Endothelial cell of umbilical vein (primary cell): ENCODE results near the gene MT1F. TPM values are rescaled to one million over a fixed set of nuclear protein-coding genes. Genes with fewer than 3 reads are reported as not detected.

ENCODE experiments used
- Bru-seq: library from RNA; stranded (reverse); fragments of 400-500 nt; gene quantifications from one replicate; lab custom pipeline; 2021; lab: Mats Ljungman, UMichigan
- BruChase-seq, 2 experiments: library from RNA; stranded (reverse); fragments of 400-500 nt; gene quantifications; one replicate each; lab custom pipeline; 2021; lab: Mats Ljungman, UMichigan
- BruUV-seq: library from RNA; stranded (reverse); fragments of 400-500 nt; replicated peaks from 2 replicates; lab custom pipeline; 2021; lab: Mats Ljungman, UMichigan
- CTCF ChIA-PET: fragments of 300-600, 350-600 bp; sonication (Branson Sonifier 250); formaldehyde crosslinking; loops from one replicate; lab custom pipeline; 2021; ENCODE audit warnings: antibody characterized with exemption, inconsistent platforms; lab: Charles Lee
- POLR2A ChIA-PET: fragments of 300-600, 350-600 bp; sonication (Branson Sonifier 250); formaldehyde crosslinking; loops from one replicate; lab custom pipeline; 2021; ENCODE audit warnings: antibody characterized with exemption, inconsistent platforms; lab: Charles Lee
- DNase-seq: peaks from one replicate; pipeline ENCODE4 v3.0.0-alpha.2; 2011; ENCODE audit warnings: low read depth, low spot score
- FAIRE-seq: peaks from 2 replicates; lab custom pipeline; 2011; peaks lifted over from hg19 to GRCh38; lab: Jason Lieb, UNC
- H2AFZ ChIP-seq: 2 replicates; pipeline ENCODE4 v1.6.0; 2012; ENCODE audit warnings: low read depth, low read length, control low read depth, inconsistent platforms
- H3K27ac ChIP-seq: 2 replicates; pipeline ENCODE4 v1.5.1; 2011; ENCODE audit warnings: low read depth, mild to moderate bottlenecking, control low read depth, low read length, moderate library complexity; ENCODE audit not compliant: insufficient read depth
- H3K27me3 ChIP-seq, 2 experiments: 2 replicates each; pipeline versions ENCODE4 v1.6.0 to v1.6.1; 2011; ENCODE audit warnings: low read length in 2 of 2, mixed read lengths in 1 of 2; ENCODE audit not compliant: control insufficient read depth in 2 of 2, insufficient read depth in 2 of 2
- H3K36me3 ChIP-seq, 2 experiments: 2 replicates in 1 of 2; 3 replicates in 1 of 2; pipeline ENCODE4 v1.5.1; 2011; ENCODE audit warnings: low read length in 2 of 2, mild to moderate bottlenecking in 1 of 2, moderate library complexity in 1 of 2; ENCODE audit not compliant: control insufficient read depth in 2 of 2, insufficient read depth in 2 of 2; ENCODE audit errors: extremely low read depth in 1 of 2
- H3K4me1 ChIP-seq: 3 replicates; pipeline ENCODE4 v1.5.1; 2011; ENCODE audit warnings: mild to moderate bottlenecking, low read length; ENCODE audit not compliant: control insufficient read depth, insufficient read depth; ENCODE audit errors: extremely low read depth
- H3K4me2 ChIP-seq: 2 replicates; pipeline ENCODE4 v1.6.1; 2011; ENCODE audit warnings: low read length, control low read depth, mixed read lengths; ENCODE audit not compliant: insufficient read depth
- H3K4me3 ChIP-seq, 3 experiments: fragments of 200-600 bp in 1 of 3; sonication (generic), shearing (Covaris generic) in 1 of 3; replicated peaks in 1 of 3; 2 replicates each; pipeline ENCODE4 v1.5.1; 2011 to 2016; ENCODE audit warnings: control low read depth in 3 of 3, low read length in 3 of 3, mild to moderate bottlenecking in 2 of 3, inconsistent platforms in 1 of 3, low read depth in 1 of 3, moderate library complexity in 1 of 3; ENCODE audit not compliant: insufficient read depth in 1 of 3
- H3K79me2 ChIP-seq: 2 replicates; pipeline ENCODE4 v1.6.0; 2012; ENCODE audit warnings: low read length, inconsistent platforms; ENCODE audit not compliant: control insufficient read depth, insufficient read depth
- H3K9ac ChIP-seq: replicated peaks from 2 replicates; pipeline ENCODE3; 2011; ENCODE audit warnings: low read length, control low read depth; ENCODE audit not compliant: insufficient read depth; ENCODE audit errors: extremely low read depth
- H3K9me1 ChIP-seq: replicated peaks from 3 replicates; pipeline ENCODE4 v1.6.0; 2011; ENCODE audit warnings: mild to moderate bottlenecking, low read length; ENCODE audit not compliant: control insufficient read depth, insufficient read depth; ENCODE audit errors: extremely low read depth
- H3K9me3 ChIP-seq: replicated peaks from 2 replicates; pipeline ENCODE4 v1.5.1; 2012; ENCODE audit warnings: low read length, inconsistent platforms; ENCODE audit not compliant: control insufficient read depth, insufficient read depth
- H4K20me1 ChIP-seq: replicated peaks from 2 replicates; pipeline ENCODE3; 2011; ENCODE audit warnings: mild to moderate bottlenecking, low read length; ENCODE audit not compliant: control insufficient read depth, insufficient read depth; ENCODE audit errors: extremely low read depth
- EZH2 ChIP-seq: IDR thresholded peaks from 2 replicates; pipeline ENCODE4 v1.6.1; 2012; ENCODE audit warnings: borderline replicate concordance, low read depth, mild to moderate bottlenecking, moderate library complexity, low read length, inconsistent platforms; ENCODE audit not compliant: severe bottlenecking
- FOS ChIP-seq: IDR thresholded peaks from 2 replicates; pipeline ENCODE4 v1.6.1; 2011; ENCODE audit warnings: mild to moderate bottlenecking, low read length, moderate library complexity, borderline replicate concordance; ENCODE audit not compliant: insufficient read depth
- GATA2 ChIP-seq: IDR thresholded peaks from 2 replicates; pipeline ENCODE4 v1.7.0; 2011; ENCODE audit warnings: low read depth, mild to moderate bottlenecking, moderate library complexity, mixed read lengths, low read length; ENCODE audit not compliant: insufficient read length, insufficient read depth
- JUN ChIP-seq: IDR thresholded peaks from 2 replicates; pipeline ENCODE4 v1.6.1; 2011; ENCODE audit warnings: borderline replicate concordance, low read depth; ENCODE audit not compliant: insufficient read length, insufficient read depth
- MYC ChIP-seq: IDR thresholded peaks from one replicate; pipeline ENCODE4 v1.6.1; 2011; ENCODE audit warnings: mild to moderate bottlenecking, low read depth, low read length
- POLR2A ChIP-seq: IDR thresholded peaks from 2 replicates; pipeline ENCODE4 v1.6.1; 2012; ENCODE audit warnings: low read depth, mild to moderate bottlenecking, control low read depth, low read length
- POLR2AphosphoS5 ChIP-seq: IDR thresholded peaks from 2 replicates; pipeline ENCODE4 v1.6.1; 2012; ENCODE audit warnings: low read depth, mild to moderate bottlenecking, control low read depth, low read length, moderate library complexity; ENCODE audit not compliant: insufficient read depth
- dilution Hi-C: fragments of 300-500 bp; cut with MboI; formaldehyde crosslinking; loops from one replicate; pipeline ENCODE4 v1.15.0; 2019; ENCODE audit warnings: low sequenced_read_pairs; ENCODE audit not compliant: extremely low pct_ligation_motif_present
- intact Hi-C: fragments of 100-400 bp; cut with micrococcal nuclease; formaldehyde crosslinking; loops from one replicate; pipeline ENCODE4 v1.10.0; 2022
- long read RNA-seq: library from polyadenylated mRNA; stranded (forward); transcript quantifications from one replicate; pipeline ENCODE4 v2.0.0, GENCODE V29; 2021
- polyA minus RNA-seq, 3 experiments: library from RNA; depleted of rRNA, polyadenylated mRNA; stranded (reverse); fragments of >200 nt; gene quantifications; 1 replicate in 1 of 3; 2 replicates in 2 of 3; pipeline ENCODE4 v1.2.3, GENCODE V29; 2011
- polyA plus RNA-seq, 4 experiments: library from polyadenylated mRNA; depleted of rRNA in 3 of 4; stranded (reverse) in 3 of 4; unstranded in 1 of 4; fragments of >200 nt; gene quantifications; 2 replicates each; pipeline versions ENCODE4 v1.2.1 to v1.2.3, GENCODE V29; 2011 to 2012; ENCODE audit warnings: missing spikeins in 1 of 4
- total RNA-seq: library from RNA; stranded (reverse); gene quantifications from 2 replicates; pipeline ENCODE4 v1.2.3, GENCODE V29; 2021
- TF ChIP-seq, protein P1 (sequence below): IDR thresholded peaks from 2 replicates; pipeline ENCODE4 v1.6.1; 2011; ENCODE audit not compliant: insufficient read depth, insufficient read length
- TF ChIP-seq, protein P2 (sequence below), 2 donors: IDR thresholded peaks; 1 replicate in 1 of 2; 2 replicates in 1 of 2; pipeline ENCODE4 v1.5.1; 2011; ENCODE audit warnings: low read length in 2 of 2, mild to moderate bottlenecking in 2 of 2, moderate library complexity in 2 of 2, control low read depth in 1 of 2, inconsistent platforms in 1 of 2, low read depth in 1 of 2; ENCODE audit not compliant: insufficient read depth in 1 of 2; ENCODE audit errors: extremely low read depth in 1 of 2

Gene MT1F
- total RNA-seq: 1.4 and 2.6 TPM in 2 replicates
- polyA plus RNA-seq: 2.2 and 2.3 TPM in 2 replicates
- polyA plus RNA-seq (2011; cell fraction: cytosol; rRNA removed): 2.6 and 3.1 TPM in 2 replicates
- 0.59 and 1.3 TPM in 2 replicates for polyA plus RNA-seq (2011; cell fraction: nucleus; rRNA removed)
- 0.52 and 1.4 TPM in 2 replicates for polyA plus RNA-seq (2012)
- polyA minus RNA-seq: 0.53 and 1.3 TPM in 2 replicates
- polyA minus RNA-seq (2011; cell fraction: cytosol; rRNA and poly(A)+ RNA removed): not detected
- polyA minus RNA-seq (2011; cell fraction: nucleus; rRNA and poly(A)+ RNA removed): 1.1 TPM in 1 of 2 replicates, not detected in the other
- percentile 30 among the genes with signal in this experiment for Bru-seq, nascent RNA
- BruChase-seq, experiment 1, labeled RNA remaining after a 6-hour chase: not detected
- not detected for BruChase-seq, experiment 2, labeled RNA remaining after a 2-hour chase
- long read RNA-seq, partial matches to known transcripts: 0 of 4 reads
- long read RNA-seq, other reads (novel, unspliced or antisense): 0 of 4 reads

DNA sequence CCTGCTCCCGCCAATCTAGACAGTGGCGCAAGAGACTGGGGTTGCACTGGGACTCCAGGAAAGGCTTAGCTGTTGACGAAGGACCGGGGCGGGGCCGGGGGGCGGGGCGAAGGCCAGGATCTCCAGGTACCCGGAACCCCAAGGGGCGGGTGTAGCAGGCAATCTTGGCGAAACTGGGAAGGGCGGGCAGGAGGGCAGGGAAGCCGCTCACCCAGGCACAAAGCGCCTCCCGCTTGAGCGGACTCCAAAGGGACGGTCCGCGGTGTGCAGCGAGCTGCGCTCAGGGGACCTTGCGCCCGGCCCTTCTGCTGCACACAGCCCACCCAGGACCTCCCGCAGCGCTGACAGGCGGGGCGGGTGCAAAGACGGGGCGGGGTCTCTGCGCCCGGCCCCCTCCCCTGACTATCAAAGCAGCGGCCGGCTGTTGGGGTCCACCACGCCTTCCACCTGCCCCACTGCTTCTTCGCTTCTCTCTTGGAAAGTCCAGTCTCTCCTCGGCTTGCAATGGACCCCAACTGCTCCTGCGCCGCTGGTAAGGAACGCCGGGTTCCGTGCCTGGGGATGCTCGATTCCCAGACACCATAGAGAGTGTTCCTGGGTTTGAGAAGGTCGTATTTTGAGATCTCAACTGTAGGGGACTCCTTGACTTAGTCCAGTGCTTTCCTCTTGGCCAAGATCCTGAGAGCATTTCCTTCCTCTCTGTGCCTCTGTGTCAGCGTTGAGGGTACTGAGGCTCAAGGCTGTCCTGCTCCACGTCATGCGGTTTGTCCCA, at the start of gene MT1F:
Gene MT1F, plus strand, starts transcription at position 405 of the 772 bp plus-strand sequence. Its CDS starts 100 bp downstream, at position 505.
- no peaks in the 10 kb centered on the region for H3K9me3 ChIP-seq
- H3K4me1 ChIP-seq: peaks cover 10% of the 10 kb centered on the region
- peak; percentile 35 for DNase-seq
- H3K27ac ChIP-seq: no peak within 1 kb of the TSS
- no peaks in the 10 kb centered on the region for H4K20me1 ChIP-seq
- no TSS peak for BruUV-seq
- ChIA-PET CTCF (interaction anchor here (1.3 to 1.5 kb wide), 2 partner anchors 12 to 144 kb away, joined by 3 to 6 read pairs; no protein-coding TSS in a partner anchor), POLR2A (no interaction called here)
- H3K9me1 ChIP-seq: no peaks in the 10 kb centered on the region
- H3K4me2 ChIP-seq: peak within 1 kb of the TSS; percentile 81
- TF ChIP-seq, protein P1, sequence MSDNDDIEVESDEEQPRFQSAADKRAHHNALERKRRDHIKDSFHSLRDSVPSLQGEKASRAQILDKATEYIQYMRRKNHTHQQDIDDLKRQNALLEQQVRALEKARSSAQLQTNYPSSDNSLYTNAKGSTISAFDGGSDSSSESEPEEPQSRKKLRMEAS: no peak
- TF ChIP-seq GATA2 (no peak), POLR2AphosphoS5 (no peak), EZH2 (no peak), JUN (no peak), MYC (no peak), POLR2A (no peak), FOS (no peak)
- TF ChIP-seq, protein P2, sequence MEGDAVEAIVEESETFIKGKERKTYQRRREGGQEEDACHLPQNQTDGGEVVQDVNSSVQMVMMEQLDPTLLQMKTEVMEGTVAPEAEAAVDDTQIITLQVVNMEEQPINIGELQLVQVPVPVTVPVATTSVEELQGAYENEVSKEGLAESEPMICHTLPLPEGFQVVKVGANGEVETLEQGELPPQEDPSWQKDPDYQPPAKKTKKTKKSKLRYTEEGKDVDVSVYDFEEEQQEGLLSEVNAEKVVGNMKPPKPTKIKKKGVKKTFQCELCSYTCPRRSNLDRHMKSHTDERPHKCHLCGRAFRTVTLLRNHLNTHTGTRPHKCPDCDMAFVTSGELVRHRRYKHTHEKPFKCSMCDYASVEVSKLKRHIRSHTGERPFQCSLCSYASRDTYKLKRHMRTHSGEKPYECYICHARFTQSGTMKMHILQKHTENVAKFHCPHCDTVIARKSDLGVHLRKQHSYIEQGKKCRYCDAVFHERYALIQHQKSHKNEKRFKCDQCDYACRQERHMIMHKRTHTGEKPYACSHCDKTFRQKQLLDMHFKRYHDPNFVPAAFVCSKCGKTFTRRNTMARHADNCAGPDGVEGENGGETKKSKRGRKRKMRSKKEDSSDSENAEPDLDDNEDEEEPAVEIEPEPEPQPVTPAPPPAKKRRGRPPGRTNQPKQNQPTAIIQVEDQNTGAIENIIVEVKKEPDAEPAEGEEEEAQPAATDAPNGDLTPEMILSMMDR (IDR thresholded peaks at IDR 0.05; ENCODE audit: extremely low read depth in 1 of 2, insufficient read depth in 1 of 2, low read depth in 1 of 2, low read length in 2 of 2): no peak
- intact Hi-C loops: loop anchor here (2.0 kb wide), 1 partner anchor 23 kb away; no protein-coding TSS in a partner anchor
- H3K36me3 ChIP-seq: no peaks in the 10 kb centered on the region
- dilution Hi-C loops: no loop called here
- H3K79me2 ChIP-seq: no peaks in the 10 kb centered on the region
- H3K27me3 ChIP-seq: peaks cover 33 to 37% of the 10 kb centered on the region in 2 experiments
- no peak within 1 kb of the TSS for H3K9ac ChIP-seq
- peak within 1 kb of the TSS; percentile 90 for H2AFZ ChIP-seq
- H3K4me3 ChIP-seq: peak within 1 kb of the TSS; percentile 26 to 65 (median 36)
- peak; percentile 88 for FAIRE-seq
